Spleen (tissue), 7 donors: ENCODE results near the gene ABHD12.

ENCODE experiments used
- POLR2A ChIP-seq, 3 donors: fragments of 450-650 bp; IDR thresholded peaks; one replicate each; pipeline ENCODE4 v1.5.1; 2017; ENCODE audit warnings: antibody characterized with exemption in 3 of 3, mild to moderate bottlenecking in 1 of 3
- POLR2AphosphoS5 ChIP-seq, 3 donors: sonication (generic); formaldehyde crosslinking; IDR thresholded peaks; one replicate each; pipeline ENCODE4 v1.5.1; 2017; ENCODE audit warnings: antibody characterized with exemption in 3 of 3
- TF ChIP-seq, protein P1 (sequence below), 11 experiments: fragments of 200-600 bp in 7 of 11; fragments of 450-650 bp in 4 of 11; sonication (generic) in 4 of 11; IDR thresholded peaks in 8 of 11; conservative IDR thresholded peaks in 3 of 11; 1 replicate in 7 of 11; 2 replicates in 4 of 11; pipeline versions ENCODE4 v1.4.0 to v1.8.0; 2016 to 2021; ENCODE audit warnings: antibody characterized with exemption in 11 of 11, inconsistent platforms in 4 of 11, mild to moderate bottlenecking in 1 of 11
- donor health status: DM: no; HTN: no; CAD: no; lungs with moderate emphysema.
- donor health status: DM: no; HTN: no; CAD: no.
- donor health status: DM: no; HTN: no; CAD: no.

DNA sequence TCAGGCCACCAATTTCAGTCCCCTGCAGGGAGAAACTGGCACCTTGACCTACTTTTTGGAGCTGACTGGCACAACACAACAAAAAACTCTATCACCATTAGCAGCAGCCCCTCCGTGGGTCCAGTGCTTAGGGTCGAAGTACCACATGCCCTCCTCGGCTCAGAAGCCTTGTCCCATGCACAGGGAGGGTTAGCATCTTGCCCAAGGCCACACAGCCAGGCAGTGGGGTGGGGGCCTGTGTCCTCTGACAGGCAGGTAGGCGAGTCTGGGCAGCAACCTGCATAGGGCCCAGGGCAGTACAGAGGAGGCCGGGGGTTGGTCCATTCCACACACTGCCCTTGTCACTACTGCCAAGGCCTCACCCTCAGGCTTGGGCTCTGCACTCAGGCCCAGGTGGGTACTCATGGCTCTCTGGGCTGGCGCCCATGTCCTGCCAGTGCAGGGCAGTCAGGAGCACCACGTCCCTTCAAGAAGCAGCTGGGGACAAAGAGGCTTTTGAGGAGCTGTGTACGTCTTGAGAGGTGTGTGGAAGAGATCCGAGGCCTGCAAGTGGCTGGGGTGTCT is 89.2 kb downstream of the ABHD12 start:
- TF ChIP-seq, protein P1, sequence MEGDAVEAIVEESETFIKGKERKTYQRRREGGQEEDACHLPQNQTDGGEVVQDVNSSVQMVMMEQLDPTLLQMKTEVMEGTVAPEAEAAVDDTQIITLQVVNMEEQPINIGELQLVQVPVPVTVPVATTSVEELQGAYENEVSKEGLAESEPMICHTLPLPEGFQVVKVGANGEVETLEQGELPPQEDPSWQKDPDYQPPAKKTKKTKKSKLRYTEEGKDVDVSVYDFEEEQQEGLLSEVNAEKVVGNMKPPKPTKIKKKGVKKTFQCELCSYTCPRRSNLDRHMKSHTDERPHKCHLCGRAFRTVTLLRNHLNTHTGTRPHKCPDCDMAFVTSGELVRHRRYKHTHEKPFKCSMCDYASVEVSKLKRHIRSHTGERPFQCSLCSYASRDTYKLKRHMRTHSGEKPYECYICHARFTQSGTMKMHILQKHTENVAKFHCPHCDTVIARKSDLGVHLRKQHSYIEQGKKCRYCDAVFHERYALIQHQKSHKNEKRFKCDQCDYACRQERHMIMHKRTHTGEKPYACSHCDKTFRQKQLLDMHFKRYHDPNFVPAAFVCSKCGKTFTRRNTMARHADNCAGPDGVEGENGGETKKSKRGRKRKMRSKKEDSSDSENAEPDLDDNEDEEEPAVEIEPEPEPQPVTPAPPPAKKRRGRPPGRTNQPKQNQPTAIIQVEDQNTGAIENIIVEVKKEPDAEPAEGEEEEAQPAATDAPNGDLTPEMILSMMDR (IDR thresholded peaks at IDR 0.05 in 8 of 11, conservative IDR thresholded peaks at IDR 0.05 in 3 of 11) = no peak
- peak in 1 of 3 donors; percentile 33 for TF ChIP-seq POLR2AphosphoS5 (IDR thresholded peaks at IDR 0.05)
- TF ChIP-seq POLR2A (IDR thresholded peaks at IDR 0.05) = no peak
